GM12874 (cell line): ENCODE data around the gene BIRC7.

Experiments
- TF ChIP-seq, protein P1 (sequence below): IDR thresholded peaks from 2 replicates; pipeline ENCODE4 v1.5.1; 2011; ENCODE audit warnings: low read depth, mild to moderate bottlenecking, control low read depth, low read length, moderate library complexity; ENCODE audit not compliant: insufficient read depth

BIRC7 gene

GRCh38 chr20:63246490-63247288, 11.0 kb downstream of the BIRC7 start:
- TF ChIP-seq, protein P1, sequence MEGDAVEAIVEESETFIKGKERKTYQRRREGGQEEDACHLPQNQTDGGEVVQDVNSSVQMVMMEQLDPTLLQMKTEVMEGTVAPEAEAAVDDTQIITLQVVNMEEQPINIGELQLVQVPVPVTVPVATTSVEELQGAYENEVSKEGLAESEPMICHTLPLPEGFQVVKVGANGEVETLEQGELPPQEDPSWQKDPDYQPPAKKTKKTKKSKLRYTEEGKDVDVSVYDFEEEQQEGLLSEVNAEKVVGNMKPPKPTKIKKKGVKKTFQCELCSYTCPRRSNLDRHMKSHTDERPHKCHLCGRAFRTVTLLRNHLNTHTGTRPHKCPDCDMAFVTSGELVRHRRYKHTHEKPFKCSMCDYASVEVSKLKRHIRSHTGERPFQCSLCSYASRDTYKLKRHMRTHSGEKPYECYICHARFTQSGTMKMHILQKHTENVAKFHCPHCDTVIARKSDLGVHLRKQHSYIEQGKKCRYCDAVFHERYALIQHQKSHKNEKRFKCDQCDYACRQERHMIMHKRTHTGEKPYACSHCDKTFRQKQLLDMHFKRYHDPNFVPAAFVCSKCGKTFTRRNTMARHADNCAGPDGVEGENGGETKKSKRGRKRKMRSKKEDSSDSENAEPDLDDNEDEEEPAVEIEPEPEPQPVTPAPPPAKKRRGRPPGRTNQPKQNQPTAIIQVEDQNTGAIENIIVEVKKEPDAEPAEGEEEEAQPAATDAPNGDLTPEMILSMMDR, result no peak

DNA sequence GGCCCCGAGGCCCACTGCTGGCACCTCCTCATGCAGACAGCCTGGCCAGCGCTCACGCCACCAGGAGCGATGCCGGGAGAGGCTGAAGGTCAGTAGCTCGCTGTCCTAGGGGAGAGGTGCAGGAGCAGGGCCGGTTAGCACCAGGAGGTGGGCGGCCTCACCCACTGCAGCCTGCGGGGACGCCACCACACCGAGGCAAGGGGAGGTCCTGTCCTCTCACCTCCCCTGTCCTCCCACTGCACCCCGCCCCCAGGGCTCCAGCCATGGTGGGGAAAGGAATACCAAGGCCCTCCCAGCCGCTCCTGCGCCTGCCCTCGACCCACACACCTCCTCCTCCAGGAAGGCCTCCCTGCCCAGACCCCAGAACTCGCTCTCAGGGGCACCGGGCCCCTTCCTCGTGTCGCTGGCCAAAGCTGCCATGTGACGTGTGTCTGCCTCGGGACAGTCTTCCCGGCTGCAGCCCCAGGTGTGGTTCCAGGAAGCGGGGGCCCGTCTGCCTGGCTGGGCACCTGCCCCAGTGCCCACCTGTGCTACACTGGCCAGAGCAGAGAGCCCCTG, 12.0 kb downstream of the BIRC7 start:
- TF ChIP-seq, protein P1, result no peak

DNA sequence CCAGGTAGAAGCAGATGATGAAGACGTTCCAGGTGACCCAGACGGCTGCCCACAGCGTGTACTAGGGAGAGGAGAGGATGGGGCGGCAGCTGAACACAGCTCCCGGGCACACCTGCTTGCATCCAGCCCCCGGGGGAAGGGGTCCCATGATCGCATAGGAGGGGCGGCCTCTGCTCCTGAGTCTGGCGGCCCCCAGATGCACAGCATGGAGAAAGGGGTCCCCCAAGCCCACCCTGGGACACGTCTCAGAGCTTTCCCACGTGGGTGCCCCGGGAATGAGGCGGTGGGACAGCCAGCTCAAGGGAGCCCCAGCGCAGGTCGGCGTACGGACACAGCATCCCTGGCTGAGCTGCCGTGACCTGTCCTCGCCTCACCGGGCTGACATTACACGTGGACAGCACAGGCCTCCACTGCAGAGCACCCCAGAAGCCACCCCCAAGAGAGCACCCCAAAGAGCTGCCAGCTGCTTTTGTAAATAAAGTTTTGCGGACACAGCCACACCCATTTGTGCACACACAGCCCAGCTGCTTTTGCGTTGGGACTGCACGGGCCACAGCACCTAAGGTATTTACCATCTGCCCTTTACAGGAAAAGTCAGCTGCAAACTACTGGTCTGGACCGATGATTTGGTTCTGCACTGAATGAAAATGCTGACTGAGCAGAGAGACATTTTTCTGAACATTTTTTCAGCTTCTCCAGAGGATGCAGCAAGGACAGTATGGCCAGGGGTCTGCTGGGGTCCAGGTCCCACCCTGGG, 13.3 kb downstream of the BIRC7 start:
- TF ChIP-seq, protein P1, result no peak

- TF ChIP-seq, protein P1, result no peak
Observed at GRCh38 chr20:63249891-63250290, 14.2 kb downstream of the BIRC7 start.

- TF ChIP-seq, protein P1, result no peak
Observed at GRCh38 chr20:63252284-63252711, 16.6 kb downstream of the BIRC7 start.

GRCh38 chr20:63253065-63253437, 17.3 kb downstream of the BIRC7 start:
- TF ChIP-seq, protein P1, result no peak
